Measurements from ENCODE around the gene PAIP2B. TPM values are rescaled to one million over a fixed set of nuclear protein-coding genes. Genes with fewer than 3 reads are reported as not detected.

PAIP2B gene
- total and polyA plus RNA-seq, 2 of the 4 experiments (the other 2 are of a cell fraction), result 0.15 to 0.18 TPM

DNA sequence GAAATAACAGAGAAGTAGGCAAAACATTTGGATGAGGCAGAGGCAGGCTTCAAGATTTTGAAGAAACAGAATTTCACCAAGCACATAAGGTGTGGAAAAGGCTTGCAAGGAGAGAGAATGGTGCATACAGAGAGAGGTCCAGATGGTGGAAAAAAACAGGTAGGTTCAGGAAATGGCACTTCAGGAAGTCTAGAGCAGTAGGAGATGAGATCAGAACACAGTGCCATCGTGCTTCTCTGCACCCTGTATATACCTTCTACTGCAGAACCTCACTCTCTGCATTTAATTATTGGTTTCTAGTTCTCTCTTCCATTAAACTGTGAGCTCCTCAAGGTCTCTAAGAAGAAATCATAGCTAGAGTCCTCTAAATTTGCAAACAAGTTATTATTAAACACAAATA is 2.4 kb downstream of the PAIP2B start:
- dilution Hi-C loops (cut with HindIII; ENCODE audit: low sequenced_read_pairs, unreplicated experiment), result no loop called here
- Histone ChIP-seq H3K79me1 (ENCODE audit: low read depth in 1 of 2, low read length in 2 of 2) (no peaks in the 10 kb centered on the region), H2AK5ac (ENCODE audit: low read depth, low read length) (no peak overlapping the region), H3K36me3 (ENCODE audit: control insufficient read depth, insufficient read depth, low read length) (no peaks in the 10 kb centered on the region), H2AFZ (replicated peaks; ENCODE audit: low read length, poor library complexity) (no peak overlapping the region), H3K9ac (ENCODE audit: low read depth, low read length) (no peak overlapping the region), H3K4ac (ENCODE audit: low read depth, low read length) (no peak overlapping the region), H3K27me3 (ENCODE audit: control insufficient read depth, insufficient read depth, low read length) (peaks cover 4% of the 10 kb centered on the region; the same call in 1 of the 2 replicates), H3K9me1 (ENCODE audit: insufficient read depth, low read length) (no peaks in the 10 kb centered on the region), H3K4me3 (ENCODE audit: insufficient read depth, low read depth, low read length) (no peak overlapping the region), H4K5ac (ENCODE audit: low read depth, low read length) (no peak overlapping the region), H4K8ac (ENCODE audit: low read depth in 2 of 2, low read length in 2 of 2) (no peak overlapping the region), H3K56ac (ENCODE audit: extremely low read depth, insufficient read depth, low read length) (no peak overlapping the region), H2BK120ac (ENCODE audit: low read depth, low read length) (no peak overlapping the region), H2BK20ac (ENCODE audit: low read depth, low read length) (no peak overlapping the region), H3K14ac (replicated peaks; ENCODE audit: low read depth, low read length) (no peak overlapping the region), H4K20me1 (ENCODE audit: insufficient read depth, low read length) (no peaks in the 10 kb centered on the region), H2AK9ac (replicated peaks; ENCODE audit: low read depth, low read length, poor library complexity) (no peak overlapping the region), H3K18ac (ENCODE audit: low read depth, low read length) (no peak overlapping the region), H2BK15ac (ENCODE audit: low read depth, low read length) (no peak overlapping the region), H4K91ac (ENCODE audit: insufficient read depth, low read depth, low read length) (no peak overlapping the region), H3K23ac (ENCODE audit: low read depth, low read length) (no peak overlapping the region), H2BK5ac (ENCODE audit: low read depth, low read length, poor library complexity, severe bottlenecking) (no peak overlapping the region), H3K4me1 (ENCODE audit: control insufficient read depth, insufficient read depth, low read length) (peaks cover 2% of the 10 kb centered on the region; the same call in 1 of the 2 replicates), H3K9me3 (ENCODE audit: control insufficient read depth, insufficient read depth, low read length) (no peaks in the 10 kb centered on the region), H3K27ac (ENCODE audit: insufficient read depth, low read length) (no peak overlapping the region), H3K4me2 (ENCODE audit: low read depth, low read length) (no peak overlapping the region)
- intact Hi-C loops (cut with micrococcal nuclease), result loop anchor here (5.0 kb wide), 1 partner anchor 288 kb away; no protein-coding TSS in a partner anchor
- TF ChIP-seq BHLHE40 (IDR thresholded peaks at IDR 0.05; ENCODE audit: low read depth, low read length), result no peak
- TF ChIP-seq, protein P1, sequence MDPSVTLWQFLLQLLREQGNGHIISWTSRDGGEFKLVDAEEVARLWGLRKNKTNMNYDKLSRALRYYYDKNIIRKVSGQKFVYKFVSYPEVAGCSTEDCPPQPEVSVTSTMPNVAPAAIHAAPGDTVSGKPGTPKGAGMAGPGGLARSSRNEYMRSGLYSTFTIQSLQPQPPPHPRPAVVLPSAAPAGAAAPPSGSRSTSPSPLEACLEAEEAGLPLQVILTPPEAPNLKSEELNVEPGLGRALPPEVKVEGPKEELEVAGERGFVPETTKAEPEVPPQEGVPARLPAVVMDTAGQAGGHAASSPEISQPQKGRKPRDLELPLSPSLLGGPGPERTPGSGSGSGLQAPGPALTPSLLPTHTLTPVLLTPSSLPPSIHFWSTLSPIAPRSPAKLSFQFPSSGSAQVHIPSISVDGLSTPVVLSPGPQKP (IDR thresholded peaks at IDR 0.05; ENCODE audit: borderline replicate concordance, low read depth, low read length), result no peak
- TF ChIP-seq NFE2L2 (IDR thresholded peaks at IDR 0.05; ENCODE audit: low read depth, low read length), result no peak
- no peak for TF ChIP-seq MAFK (IDR thresholded peaks at IDR 0.05; ENCODE audit: low read depth, low read length)
- TF ChIP-seq, protein P2, sequence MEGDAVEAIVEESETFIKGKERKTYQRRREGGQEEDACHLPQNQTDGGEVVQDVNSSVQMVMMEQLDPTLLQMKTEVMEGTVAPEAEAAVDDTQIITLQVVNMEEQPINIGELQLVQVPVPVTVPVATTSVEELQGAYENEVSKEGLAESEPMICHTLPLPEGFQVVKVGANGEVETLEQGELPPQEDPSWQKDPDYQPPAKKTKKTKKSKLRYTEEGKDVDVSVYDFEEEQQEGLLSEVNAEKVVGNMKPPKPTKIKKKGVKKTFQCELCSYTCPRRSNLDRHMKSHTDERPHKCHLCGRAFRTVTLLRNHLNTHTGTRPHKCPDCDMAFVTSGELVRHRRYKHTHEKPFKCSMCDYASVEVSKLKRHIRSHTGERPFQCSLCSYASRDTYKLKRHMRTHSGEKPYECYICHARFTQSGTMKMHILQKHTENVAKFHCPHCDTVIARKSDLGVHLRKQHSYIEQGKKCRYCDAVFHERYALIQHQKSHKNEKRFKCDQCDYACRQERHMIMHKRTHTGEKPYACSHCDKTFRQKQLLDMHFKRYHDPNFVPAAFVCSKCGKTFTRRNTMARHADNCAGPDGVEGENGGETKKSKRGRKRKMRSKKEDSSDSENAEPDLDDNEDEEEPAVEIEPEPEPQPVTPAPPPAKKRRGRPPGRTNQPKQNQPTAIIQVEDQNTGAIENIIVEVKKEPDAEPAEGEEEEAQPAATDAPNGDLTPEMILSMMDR (conservative IDR thresholded peaks at IDR 0.05; ENCODE audit: low read depth, low read length), result no peak
- no peak for TF ChIP-seq FOS (IDR thresholded peaks at IDR 0.05; ENCODE audit: low read depth, low read length)
- no peak for TF ChIP-seq RFX5 (IDR thresholded peaks at IDR 0.05; ENCODE audit: low read depth, low read length)
- ATAC-seq (ENCODE audit: low read depth) (no peak), DNase-seq (no peak)
- no CpG with 5 or more reads among the region's 1 CpG for WGBS, 2 experiments (ENCODE audit: extremely low coverage in 2 of 2, insufficient read length in 1 of 2)
- BruUV-seq (replicated peaks), result no TSS peak
- in situ Hi-C loops (cut with MboI; ENCODE audit: low sequenced_read_pairs), result no loop called here
- ChIA-PET CTCF (no interaction called here), POLR2A (ENCODE audit: unreplicated experiment) (no interaction called here)

All from IMR-90 (cell line).